ENCODE results near the gene PIAS4. TPM values are rescaled to one million over a fixed set of nuclear protein-coding genes. Genes with fewer than 3 reads are reported as not detected.

The PIAS4 gene
- total and polyA plus RNA-seq, 9 of the 15 experiments (the other 6 are each of a cell fraction or from before 2014, with no cell fraction given): 0.27 to 34.9 (median 14.4) TPM

DNA sequence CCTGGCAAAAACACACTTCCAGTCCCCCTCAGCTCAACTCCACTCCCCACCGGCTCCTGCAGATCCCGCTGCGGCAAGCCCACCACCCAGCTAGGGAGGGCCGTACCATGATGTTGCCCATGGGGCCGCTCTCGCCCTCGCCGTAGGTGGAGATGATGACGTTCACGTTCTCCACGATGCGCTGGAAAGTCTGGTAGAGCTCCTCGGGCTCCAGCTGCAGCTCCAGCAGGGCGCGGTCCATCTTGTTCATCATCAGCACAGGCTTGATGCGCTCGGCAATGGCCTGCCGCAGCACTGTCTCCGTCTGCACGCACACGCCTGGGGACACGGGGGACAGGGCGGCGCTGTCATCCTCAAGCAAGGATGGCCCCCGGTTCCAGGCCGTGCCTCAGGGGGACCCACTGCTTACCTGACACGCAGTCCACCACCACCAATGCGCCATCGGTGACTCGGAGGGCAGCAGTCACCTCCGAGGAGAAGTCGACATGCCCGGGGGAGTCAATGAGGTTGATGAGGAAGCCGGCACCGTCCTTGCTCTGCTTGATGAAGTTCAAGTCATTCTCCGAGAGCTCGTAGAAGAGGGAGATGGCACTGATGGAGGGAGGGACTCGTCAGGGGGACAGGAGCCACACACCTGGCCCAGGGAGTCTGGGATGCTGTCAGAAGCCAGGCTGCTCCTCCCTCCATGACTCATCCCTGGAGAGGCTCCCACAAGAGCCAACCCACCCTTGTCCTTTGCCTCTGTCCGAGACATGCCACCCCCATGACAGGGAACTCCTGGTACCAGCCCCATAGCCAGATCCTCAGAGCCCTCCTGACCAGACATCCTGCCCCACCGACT is 24.6 kb upstream of the PIAS4 start (continued):
- TF ChIP-seq, protein P1, sequence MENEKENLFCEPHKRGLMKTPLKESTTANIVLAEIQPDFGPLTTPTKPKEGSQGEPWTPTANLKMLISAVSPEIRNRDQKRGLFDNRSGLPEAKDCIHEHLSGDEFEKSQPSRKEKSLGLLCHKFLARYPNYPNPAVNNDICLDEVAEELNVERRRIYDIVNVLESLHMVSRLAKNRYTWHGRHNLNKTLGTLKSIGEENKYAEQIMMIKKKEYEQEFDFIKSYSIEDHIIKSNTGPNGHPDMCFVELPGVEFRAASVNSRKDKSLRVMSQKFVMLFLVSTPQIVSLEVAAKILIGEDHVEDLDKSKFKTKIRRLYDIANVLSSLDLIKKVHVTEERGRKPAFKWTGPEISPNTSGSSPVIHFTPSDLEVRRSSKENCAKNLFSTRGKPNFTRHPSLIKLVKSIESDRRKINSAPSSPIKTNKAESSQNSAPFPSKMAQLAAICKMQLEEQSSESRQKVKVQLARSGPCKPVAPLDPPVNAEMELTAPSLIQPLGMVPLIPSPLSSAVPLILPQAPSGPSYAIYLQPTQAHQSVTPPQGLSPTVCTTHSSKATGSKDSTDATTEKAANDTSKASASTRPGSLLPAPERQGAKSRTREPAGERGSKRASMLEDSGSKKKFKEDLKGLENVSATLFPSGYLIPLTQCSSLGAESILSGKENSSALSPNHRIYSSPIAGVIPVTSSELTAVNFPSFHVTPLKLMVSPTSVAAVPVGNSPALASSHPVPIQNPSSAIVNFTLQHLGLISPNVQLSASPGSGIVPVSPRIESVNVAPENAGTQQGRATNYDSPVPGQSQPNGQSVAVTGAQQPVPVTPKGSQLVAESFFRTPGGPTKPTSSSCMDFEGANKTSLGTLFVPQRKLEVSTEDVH (IDR thresholded peaks at IDR 0.05; ENCODE audit: low read depth, partially characterized antibody): no peak
- TF ChIP-seq DDX20 (tag; IDR thresholded peaks at IDR 0.05; ENCODE audit: low read depth) (no peak), FOXP4 (CRISPR knock-in tag; IDR thresholded peaks at IDR 0.05; ENCODE audit: borderline replicate concordance) (peak; percentile 16; the same call in 1 of the 2 replicates), BACH1 (tag; IDR thresholded peaks at IDR 0.05) (no peak), XRCC4 (IDR thresholded peaks at IDR 0.05; ENCODE audit: extremely low read depth, insufficient read depth, insufficient read length) (no peak), ZNF324 (CRISPR knock-in tag; IDR thresholded peaks at IDR 0.05) (no peak), PTBP1 (IDR thresholded peaks at IDR 0.05; ENCODE audit: low read depth, low read length) (no peak), NCOA4 (IDR thresholded peaks at IDR 0.05; ENCODE audit: partially characterized antibody) (no peak), ZSCAN32 (CRISPR knock-in tag; IDR thresholded peaks at IDR 0.05) (no peak), GABPB1 (CRISPR knock-in tag; IDR thresholded peaks at IDR 0.05) (peak; percentile 37; the same call in 1 of the 2 replicates), ZNF124 (CRISPR knock-in tag; IDR thresholded peaks at IDR 0.05) (0 out of 2 replicates have a peak, but pooled peaks have one; percentile 57), MCM3 (IDR thresholded peaks at IDR 0.05) (no peak), ATF7 (IDR thresholded peaks at IDR 0.05) (no peak), TEAD1 (CRISPR knock-in tag; IDR thresholded peaks at IDR 0.05) (no peak), NR3C1 (CRISPR knock-in tag; IDR thresholded peaks at IDR 0.05) (0 out of 2 replicates have a peak, but pooled peaks have one; percentile 53), SRSF1 (IDR thresholded peaks at IDR 0.05; ENCODE audit: low read depth, low read length) (peak; percentile 31; the same call in 1 of the 2 replicates), ZBTB1 (CRISPR knock-in tag; IDR thresholded peaks at IDR 0.05; ENCODE audit: borderline replicate concordance, low read depth) (0 out of 2 replicates have a peak, but pooled peaks have one; percentile 26), KAT7 (CRISPR knock-in tag; IDR thresholded peaks at IDR 0.05; ENCODE audit: borderline replicate concordance) (peak; percentile 82; the same call in 1 of the 2 replicates), NUFIP1 (IDR thresholded peaks at IDR 0.05; ENCODE audit: partially characterized antibody) (no peak), ILK (tag; IDR thresholded peaks at IDR 0.05; ENCODE audit: borderline replicate concordance, low read depth) (no peak), IRF2 (CRISPR knock-in tag; IDR thresholded peaks at IDR 0.05) (0 out of 2 replicates have a peak, but pooled peaks have one; percentile 21)
- TF ChIP-seq, protein P2, sequence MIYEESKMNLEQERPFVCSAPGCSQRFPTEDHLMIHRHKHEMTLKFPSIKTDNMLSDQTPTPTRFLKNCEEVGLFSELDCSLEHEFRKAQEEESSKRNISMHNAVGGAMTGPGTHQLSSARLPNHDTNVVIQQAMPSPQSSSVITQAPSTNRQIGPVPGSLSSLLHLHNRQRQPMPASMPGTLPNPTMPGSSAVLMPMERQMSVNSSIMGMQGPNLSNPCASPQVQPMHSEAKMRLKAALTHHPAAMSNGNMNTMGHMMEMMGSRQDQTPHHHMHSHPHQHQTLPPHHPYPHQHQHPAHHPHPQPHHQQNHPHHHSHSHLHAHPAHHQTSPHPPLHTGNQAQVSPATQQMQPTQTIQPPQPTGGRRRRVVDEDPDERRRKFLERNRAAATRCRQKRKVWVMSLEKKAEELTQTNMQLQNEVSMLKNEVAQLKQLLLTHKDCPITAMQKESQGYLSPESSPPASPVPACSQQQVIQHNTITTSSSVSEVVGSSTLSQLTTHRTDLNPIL (CRISPR knock-in tag; IDR thresholded peaks at IDR 0.05): no peak
